SK-N-SH (cell line): ENCODE data around the gene CCDC34. TPM values are rescaled to one million over a fixed set of nuclear protein-coding genes. Genes with fewer than 3 reads are reported as not detected.

Source experiments
- CTCF ChIA-PET: fragments of 300-600, 350-600 bp; formaldehyde crosslinking; extraction: SDS; loops from one replicate; lab custom pipeline; 2021; lab: Yijun Ruan, JAX
- POLR2A ChIA-PET: fragments of 350-600 bp; sonication (Branson Sonifier 250); formaldehyde crosslinking; extraction: SDS; loops from one replicate; lab custom pipeline; 2020; ENCODE audit warnings: antibody characterized with exemption, inconsistent platforms; lab: Yijun Ruan, JAX
- DNase-seq: peaks from one replicate; pipeline ENCODE4 v3.0.0; 2012
- H2AFZ ChIP-seq: fragments of 200-600 bp; sonication (generic); 2 replicates; pipeline ENCODE4 v1.8.1; 2016; ENCODE audit warnings: antibody characterized with exemption, mild to moderate bottlenecking, low read depth
- H3F3A ChIP-seq: fragments of 200-600 bp; sonication (generic); replicated peaks from 2 replicates; pipeline ENCODE3; 2016; ENCODE audit warnings: antibody characterized with exemption, mild to moderate bottlenecking; ENCODE audit not compliant: insufficient read depth
- H3K27ac ChIP-seq, 2 experiments: fragments of 200-500 bp in 1 of 2; fragments of 200-600 bp in 1 of 2; sonication (Bioruptor generic) in 1 of 2; sonication (generic), shearing (Covaris generic) in 1 of 2; 2 replicates each; pipeline versions ENCODE4 v1.5.1 to v1.6.1; 2014 to 2016; ENCODE audit warnings: low read depth in 2 of 2, inconsistent platforms in 1 of 2, low read length in 1 of 2, mild to moderate bottlenecking in 1 of 2, mixed read lengths in 1 of 2
- H3K27me3 ChIP-seq: fragments of 200-600 bp; sonication (generic), shearing (Covaris generic); 2 replicates; pipeline ENCODE4 v1.6.1; 2016; ENCODE audit warnings: mixed run types; ENCODE audit not compliant: insufficient read depth
- H3K36me3 ChIP-seq, 2 experiments: fragments of 200-500 bp in 1 of 2; fragments of 200-600 bp in 1 of 2; sonication (Bioruptor generic) in 1 of 2; sonication (generic) in 1 of 2; replicated peaks in 1 of 2; 2 replicates each; pipeline versions ENCODE3 to v1.5.1; 2014 to 2016; ENCODE audit warnings: low read length in 1 of 2, mild to moderate bottlenecking in 1 of 2; ENCODE audit not compliant: insufficient read depth in 2 of 2, control insufficient read depth in 1 of 2
- H3K4me1 ChIP-seq, 2 experiments: fragments of 200-500 bp in 1 of 2; fragments of 200-600 bp in 1 of 2; sonication (Bioruptor generic) in 1 of 2; sonication (generic), shearing (Covaris generic) in 1 of 2; 2 replicates each; pipeline versions ENCODE4 v1.5.1 to v1.6.1; 2014 to 2016; ENCODE audit warnings: low read depth in 1 of 2, low read length in 1 of 2, mixed run types in 1 of 2; ENCODE audit not compliant: insufficient read depth in 2 of 2, control insufficient read depth in 1 of 2
- H3K4me2 ChIP-seq: fragments of 200-600 bp; sonication (generic), shearing (Covaris generic); 2 replicates; pipeline ENCODE4 v1.6.1; 2017; ENCODE audit warnings: mixed run types
- H3K4me3 ChIP-seq, 2 experiments: fragments of 200-500 bp in 1 of 2; fragments of 200-600 bp in 1 of 2; sonication (Bioruptor generic) in 1 of 2; sonication (generic), shearing (Covaris generic) in 1 of 2; 2 replicates each; pipeline versions ENCODE4 v1.5.1 to v1.8.1; 2014 to 2016; ENCODE audit warnings: low read depth in 2 of 2, inconsistent platforms in 1 of 2, low read length in 1 of 2, mild to moderate bottlenecking in 1 of 2, mixed read lengths in 1 of 2, moderate library complexity in 1 of 2
- H3K79me2 ChIP-seq: fragments of 200-600 bp; sonication (generic); 2 replicates; pipeline ENCODE4 v1.8.1; 2017; ENCODE audit warnings: mild to moderate bottlenecking; ENCODE audit not compliant: insufficient read depth
- H3K9ac ChIP-seq: fragments of 200-600 bp; sonication (generic); 2 replicates; pipeline ENCODE4 v1.6.1; 2017; ENCODE audit warnings: mixed run types
- H3K9me2 ChIP-seq: fragments of 200-600 bp; sonication (generic); 2 replicates; pipeline ENCODE4 v1.6.1; 2017; ENCODE audit warnings: mixed run types
- H3K9me3 ChIP-seq: fragments of 200-600 bp; sonication (generic); 2 replicates; pipeline ENCODE4 v1.6.1; 2017; ENCODE audit warnings: mixed run types, mild to moderate bottlenecking, moderate library complexity
- H4K20me1 ChIP-seq: fragments of 200-600 bp; sonication (generic); 2 replicates; pipeline ENCODE4 v1.6.1; 2017; ENCODE audit warnings: mild to moderate bottlenecking, mixed run types; ENCODE audit not compliant: insufficient read depth
- CHD2 ChIP-seq: fragments of 150-350 bp; IDR thresholded peaks from 2 replicates; pipeline ENCODE4 v1.6.1; 2018; ENCODE audit warnings: low read length; ENCODE audit not compliant: partially characterized antibody
- FOSL2 ChIP-seq: IDR thresholded peaks from 2 replicates; pipeline ENCODE4 v1.4.0; 2012; ENCODE audit warnings: low read depth, mild to moderate bottlenecking, moderate library complexity, borderline replicate concordance
- GATA2 ChIP-seq: sonication (generic); formaldehyde crosslinking; IDR thresholded peaks from 2 replicates; pipeline ENCODE4 v1.5.0; 2020; ENCODE audit warnings: mild to moderate bottlenecking, missing genetic modification reagents
- MEF2A ChIP-seq: IDR thresholded peaks from 2 replicates; pipeline ENCODE4 v1.4.0; 2012; ENCODE audit warnings: low read depth, borderline replicate concordance
- NRF1 ChIP-seq: IDR thresholded peaks from 2 replicates; pipeline ENCODE4 v1.6.1; 2012; ENCODE audit warnings: low read depth, mild to moderate bottlenecking, low read length
- RAD21 ChIP-seq: IDR thresholded peaks from 2 replicates; pipeline ENCODE4 v1.6.1; 2012; ENCODE audit warnings: mild to moderate bottlenecking, low read length
- RFX5 ChIP-seq: IDR thresholded peaks from 2 replicates; pipeline ENCODE4 v1.6.1; 2012; ENCODE audit warnings: mild to moderate bottlenecking, improper control_type of control experiment, low read length
- RXRA ChIP-seq: IDR thresholded peaks from 2 replicates; pipeline ENCODE4 v1.4.0; 2012; ENCODE audit warnings: low read depth, mild to moderate bottlenecking, borderline replicate concordance
- SMC3 ChIP-seq: IDR thresholded peaks from 2 replicates; pipeline ENCODE4 v1.6.1; 2012; ENCODE audit warnings: low read depth, low read length, improper control_type of control experiment
- TCF12 ChIP-seq: IDR thresholded peaks from 2 replicates; pipeline ENCODE4 v1.4.0; 2012
- TEAD4 ChIP-seq: IDR thresholded peaks from 2 replicates; pipeline ENCODE4 v1.4.0; 2012; ENCODE audit warnings: mild to moderate bottlenecking, borderline replicate concordance; ENCODE audit not compliant: insufficient read depth
- YY1 ChIP-seq: IDR thresholded peaks from 2 replicates; pipeline ENCODE4 v1.4.0; 2012; ENCODE audit warnings: low read depth, mild to moderate bottlenecking
- WGBS: methylation state at CpG from one replicate; pipeline ENCODE4 v1.1.6; 2017; ENCODE audit warnings: low lambda C conversion rate; 5-methylcytosine and 5-hydroxymethylcytosine counted together
- polyA plus RNA-seq, 3 experiments: library from polyadenylated mRNA; depleted of rRNA; stranded (reverse); fragments of >200 nt; gene quantifications; 2 replicates each; pipeline ENCODE4 v1.2.3, GENCODE V29; 2012
- TF ChIP-seq, protein P1 (sequence below): IDR thresholded peaks from 2 replicates; pipeline ENCODE4 v1.4.0; 2012; ENCODE audit warnings: low read depth, borderline replicate concordance
- TF ChIP-seq, protein P2 (sequence below): IDR thresholded peaks from 2 replicates; pipeline ENCODE4 v1.6.1; 2012; ENCODE audit warnings: mild to moderate bottlenecking, low read depth, low read length, moderate library complexity
- TF ChIP-seq, protein P3 (sequence below): IDR thresholded peaks from 2 replicates; pipeline ENCODE4; 2012
- TF ChIP-seq, protein P4 (sequence below): IDR thresholded peaks from 2 replicates; pipeline ENCODE4 v1.4.0; 2012; ENCODE audit warnings: low read depth

CCDC34 gene
- polyA plus RNA-seq, 1 of the 3 experiments (the other 2 are of a cell fraction): 6.7 TPM

DNA sequence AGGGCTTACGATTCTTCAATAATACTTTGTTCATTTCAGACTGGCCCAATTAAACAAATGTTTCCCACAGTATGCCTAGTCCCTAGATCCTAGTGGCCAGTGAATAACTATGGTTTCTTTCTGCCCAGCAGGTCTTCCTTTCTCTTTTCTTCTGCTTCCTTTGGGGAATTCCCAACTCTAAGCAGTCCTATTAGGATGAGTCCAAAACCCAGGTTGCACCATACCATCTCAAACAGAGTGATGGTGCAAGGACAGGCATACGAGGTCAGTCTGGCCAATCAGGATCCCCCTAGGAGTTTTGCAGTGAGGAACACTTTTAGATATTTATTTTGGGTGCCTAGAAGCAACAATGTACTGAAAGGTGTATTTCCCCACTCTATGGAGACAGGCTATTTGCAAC lies 41.4 kb upstream of the CCDC34 start:
- Histone ChIP-seq H3K27me3 (no peaks in the 10 kb centered on the region), H3K4me1 (no peaks in the 10 kb centered on the region; a peak in 1 of 4 replicates), H3K27ac (no peak overlapping the region), H3K79me2 (no peaks in the 10 kb centered on the region), H2AFZ (no peak overlapping the region), H3K9ac (no peak overlapping the region), H3K4me3 (no peak overlapping the region), H3K36me3 (no peaks in the 10 kb centered on the region), H3K9me2 (no peaks in the 10 kb centered on the region), H4K20me1 (no peaks in the 10 kb centered on the region), H3K9me3 (no peaks in the 10 kb centered on the region), H3F3A (no peaks in the 10 kb centered on the region), H3K4me2 (no peak overlapping the region)
- no peak for DNase-seq
- ChIA-PET POLR2A (no interaction called here), CTCF (interaction anchor here (0.8 to 1.1 kb wide), 3 partner anchors 9 to 36 kb away, joined by 3 read pairs; no protein-coding TSS in a partner anchor)
- 79% methylated on average over 2 of the region's 2 CpGs for WGBS
- TF ChIP-seq, protein P1, sequence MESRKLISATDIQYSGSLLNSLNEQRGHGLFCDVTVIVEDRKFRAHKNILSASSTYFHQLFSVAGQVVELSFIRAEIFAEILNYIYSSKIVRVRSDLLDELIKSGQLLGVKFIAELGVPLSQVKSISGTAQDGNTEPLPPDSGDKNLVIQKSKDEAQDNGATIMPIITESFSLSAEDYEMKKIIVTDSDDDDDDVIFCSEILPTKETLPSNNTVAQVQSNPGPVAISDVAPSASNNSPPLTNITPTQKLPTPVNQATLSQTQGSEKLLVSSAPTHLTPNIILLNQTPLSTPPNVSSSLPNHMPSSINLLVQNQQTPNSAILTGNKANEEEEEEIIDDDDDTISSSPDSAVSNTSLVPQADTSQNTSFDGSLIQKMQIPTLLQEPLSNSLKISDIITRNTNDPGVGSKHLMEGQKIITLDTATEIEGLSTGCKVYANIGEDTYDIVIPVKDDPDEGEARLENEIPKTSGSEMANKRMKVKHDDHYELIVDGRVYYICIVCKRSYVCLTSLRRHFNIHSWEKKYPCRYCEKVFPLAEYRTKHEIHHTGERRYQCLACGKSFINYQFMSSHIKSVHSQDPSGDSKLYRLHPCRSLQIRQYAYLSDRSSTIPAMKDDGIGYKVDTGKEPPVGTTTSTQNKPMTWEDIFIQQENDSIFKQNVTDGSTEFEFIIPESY: no peak
- no peak for TF ChIP-seq FOSL2
- TF ChIP-seq MEF2A: no peak
- no peak for TF ChIP-seq CHD2
- no peak for TF ChIP-seq RXRA
- TF ChIP-seq, protein P2, sequence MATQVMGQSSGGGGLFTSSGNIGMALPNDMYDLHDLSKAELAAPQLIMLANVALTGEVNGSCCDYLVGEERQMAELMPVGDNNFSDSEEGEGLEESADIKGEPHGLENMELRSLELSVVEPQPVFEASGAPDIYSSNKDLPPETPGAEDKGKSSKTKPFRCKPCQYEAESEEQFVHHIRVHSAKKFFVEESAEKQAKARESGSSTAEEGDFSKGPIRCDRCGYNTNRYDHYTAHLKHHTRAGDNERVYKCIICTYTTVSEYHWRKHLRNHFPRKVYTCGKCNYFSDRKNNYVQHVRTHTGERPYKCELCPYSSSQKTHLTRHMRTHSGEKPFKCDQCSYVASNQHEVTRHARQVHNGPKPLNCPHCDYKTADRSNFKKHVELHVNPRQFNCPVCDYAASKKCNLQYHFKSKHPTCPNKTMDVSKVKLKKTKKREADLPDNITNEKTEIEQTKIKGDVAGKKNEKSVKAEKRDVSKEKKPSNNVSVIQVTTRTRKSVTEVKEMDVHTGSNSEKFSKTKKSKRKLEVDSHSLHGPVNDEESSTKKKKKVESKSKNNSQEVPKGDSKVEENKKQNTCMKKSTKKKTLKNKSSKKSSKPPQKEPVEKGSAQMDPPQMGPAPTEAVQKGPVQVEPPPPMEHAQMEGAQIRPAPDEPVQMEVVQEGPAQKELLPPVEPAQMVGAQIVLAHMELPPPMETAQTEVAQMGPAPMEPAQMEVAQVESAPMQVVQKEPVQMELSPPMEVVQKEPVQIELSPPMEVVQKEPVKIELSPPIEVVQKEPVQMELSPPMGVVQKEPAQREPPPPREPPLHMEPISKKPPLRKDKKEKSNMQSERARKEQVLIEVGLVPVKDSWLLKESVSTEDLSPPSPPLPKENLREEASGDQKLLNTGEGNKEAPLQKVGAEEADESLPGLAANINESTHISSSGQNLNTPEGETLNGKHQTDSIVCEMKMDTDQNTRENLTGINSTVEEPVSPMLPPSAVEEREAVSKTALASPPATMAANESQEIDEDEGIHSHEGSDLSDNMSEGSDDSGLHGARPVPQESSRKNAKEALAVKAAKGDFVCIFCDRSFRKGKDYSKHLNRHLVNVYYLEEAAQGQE: no peak

DNA sequence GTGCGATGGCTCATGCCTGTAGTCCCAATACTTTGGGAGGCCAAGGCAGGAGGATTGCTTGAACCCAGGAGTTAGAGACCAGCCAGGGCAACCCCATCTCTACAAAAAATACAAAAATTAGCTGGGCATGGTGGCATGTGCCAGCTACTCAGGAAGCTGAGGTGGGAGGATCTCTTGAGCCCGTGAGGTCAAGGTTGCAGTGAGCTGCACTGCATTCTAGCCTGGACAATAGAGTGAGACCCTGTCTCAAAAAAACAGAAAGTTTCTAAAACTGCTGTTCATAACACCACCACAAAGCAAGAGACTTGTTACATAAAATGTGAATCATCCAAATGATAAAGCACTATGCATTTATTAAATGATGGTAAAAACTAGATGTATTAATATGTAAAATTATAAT lies 40.2 kb upstream of the CCDC34 start:
- 90% methylated on average over 2 of the region's 2 CpGs for WGBS
- no peaks in the 10 kb centered on the region for H4K20me1 ChIP-seq
- H3F3A ChIP-seq: no peaks in the 10 kb centered on the region
- DNase-seq: no peak
- H3K4me3 ChIP-seq: no peak overlapping the region
- peaks cover 0 to 3% of the 10 kb centered on the region in 2 experiments; a peak in 1 of 4 replicates for H3K4me1 ChIP-seq
- no peak overlapping the region for H3K27ac ChIP-seq
- H2AFZ ChIP-seq: no peak overlapping the region
- no peaks in the 10 kb centered on the region for H3K36me3 ChIP-seq
- H3K9ac ChIP-seq: no peak overlapping the region
- CTCF ChIA-PET: interaction anchor here (1.0 kb wide), 1 partner anchor 82 kb away, joined by 3 read pairs; no protein-coding TSS in a partner anchor
- no peak overlapping the region for H3K4me2 ChIP-seq
- no peaks in the 10 kb centered on the region for H3K9me2 ChIP-seq
- POLR2A ChIA-PET: no interaction called here
- no peaks in the 10 kb centered on the region for H3K9me3 ChIP-seq
- H3K27me3 ChIP-seq: no peaks in the 10 kb centered on the region
- H3K79me2 ChIP-seq: no peaks in the 10 kb centered on the region
- no peak for TF ChIP-seq FOSL2
- no peak for TF ChIP-seq SMC3
- TF ChIP-seq NRF1: no peak
- TF ChIP-seq, protein P1: no peak
- no peak for TF ChIP-seq RAD21
- no peak for TF ChIP-seq YY1
- no peak for TF ChIP-seq RFX5
- no peak for TF ChIP-seq MEF2A
- no peak for TF ChIP-seq GATA2
- TF ChIP-seq, protein P3, sequence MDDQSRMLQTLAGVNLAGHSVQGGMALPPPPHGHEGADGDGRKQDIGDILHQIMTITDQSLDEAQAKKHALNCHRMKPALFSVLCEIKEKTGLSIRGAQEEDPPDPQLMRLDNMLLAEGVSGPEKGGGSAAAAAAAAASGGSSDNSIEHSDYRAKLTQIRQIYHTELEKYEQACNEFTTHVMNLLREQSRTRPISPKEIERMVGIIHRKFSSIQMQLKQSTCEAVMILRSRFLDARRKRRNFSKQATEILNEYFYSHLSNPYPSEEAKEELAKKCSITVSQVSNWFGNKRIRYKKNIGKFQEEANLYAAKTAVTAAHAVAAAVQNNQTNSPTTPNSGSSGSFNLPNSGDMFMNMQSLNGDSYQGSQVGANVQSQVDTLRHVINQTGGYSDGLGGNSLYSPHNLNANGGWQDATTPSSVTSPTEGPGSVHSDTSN: no peak
- TF ChIP-seq TCF12: no peak
- no peak for TF ChIP-seq TEAD4
- TF ChIP-seq, protein P4, sequence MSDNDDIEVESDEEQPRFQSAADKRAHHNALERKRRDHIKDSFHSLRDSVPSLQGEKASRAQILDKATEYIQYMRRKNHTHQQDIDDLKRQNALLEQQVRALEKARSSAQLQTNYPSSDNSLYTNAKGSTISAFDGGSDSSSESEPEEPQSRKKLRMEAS: no peak
